GM21717 (cell line): ENCODE results near the gene DENND2C.

Experiments
- ATAC-seq: cut with Tn5 transposase; IDR thresholded peaks from one replicate; pipeline ENCODE4 v1.9.1; 2021; ENCODE audit warnings: mild to moderate bottlenecking, moderate library complexity; ENCODE audit not compliant: unreplicated experiment

Gene DENND2C

GRCh38 chr1:114688526-114688925 lies 18.7 kb upstream of the DENND2C start:
- no peak for ATAC-seq

GRCh38 chr1:114685851-114686250 lies 16.0 kb upstream of the DENND2C start:
- no peak for ATAC-seq

GRCh38 chr1:114677691-114678090 lies 7.8 kb upstream of the DENND2C start:
- no peak for ATAC-seq

GRCh38 chr1:114676115-114676514 lies 6.3 kb upstream of the DENND2C start:
- ATAC-seq = no peak

- no peak for ATAC-seq
Measured at GRCh38 chr1:114671939-114672275, 2.1 kb upstream of the DENND2C start.

GRCh38 chr1:114671011-114671938 lies 1.4 kb upstream of the DENND2C start:
- ATAC-seq = no peak

GRCh38 chr1:114670083-114671010 lies 498 bp upstream of the DENND2C start:
- ATAC-seq = peak; percentile 98

- ATAC-seq = no peak
Measured at GRCh38 chr1:114668784-114669561, 876 bp downstream of the DENND2C start.

- no peak for ATAC-seq
Measured at GRCh38 chr1:114668373-114668772, 1.5 kb downstream of the DENND2C start.

GRCh38 chr1:114666954-114667353 lies 2.9 kb downstream of the DENND2C start:
- ATAC-seq = no peak

- ATAC-seq = no peak
Measured at GRCh38 chr1:114660238-114660637, 9.6 kb downstream of the DENND2C start.

- ATAC-seq = no peak
Measured at GRCh38 chr1:114651893-114652292, 18.0 kb downstream of the DENND2C start.

GRCh38 chr1:114648503-114648902 lies 21.3 kb downstream of the DENND2C start:
- ATAC-seq = no peak

- no peak for ATAC-seq
Measured at GRCh38 chr1:114641377-114641776, 28.5 kb downstream of the DENND2C start.

GRCh38 chr1:114638910-114639309 lies 30.9 kb downstream of the DENND2C start:
- no peak for ATAC-seq

- ATAC-seq = no peak
Measured at GRCh38 chr1:114632427-114632826, 37.4 kb downstream of the DENND2C start.

GRCh38 chr1:114627107-114627506 lies 42.7 kb downstream of the DENND2C start:
- no peak for ATAC-seq

- ATAC-seq = no peak
Measured at GRCh38 chr1:114623364-114623763, 46.5 kb downstream of the DENND2C start.

- no peak for ATAC-seq
Measured at GRCh38 chr1:114620419-114620818, 49.4 kb downstream of the DENND2C start.

- ATAC-seq = no peak
Measured at GRCh38 chr1:114618606-114619005, 51.2 kb downstream of the DENND2C start.
